ENCODE results near the gene FBXL7. TPM values are rescaled to one million over a fixed set of nuclear protein-coding genes. Genes with fewer than 3 reads are reported as not detected.

Gene FBXL7
- polyA plus RNA-seq, 1 donor (not counting 4 experiments of a cell fraction or from before 2014, with no cell fraction given) = 0.22 TPM

- FAIRE-seq (no peak), DNase-seq (ENCODE audit: low read depth, low spot score) (no peak)
- H3K9me3 ChIP-seq (ENCODE audit: control insufficient read depth, low read depth, low read length) = no peaks in the 10 kb centered on the region
- no peak overlapping the region for H3K9ac ChIP-seq (ENCODE audit: control insufficient read depth, extremely low read depth, insufficient read depth, low read length)
- H4K20me1 ChIP-seq (ENCODE audit: control insufficient read depth, extremely low read depth, insufficient read depth, low read length) = no peaks in the 10 kb centered on the region
- H3K4me2 ChIP-seq (ENCODE audit: control insufficient read depth, extremely low read depth, insufficient read depth, low read depth, low read length) = no peak overlapping the region
- H3K27ac ChIP-seq (ENCODE audit: control insufficient read depth, insufficient read depth, low read length) = no peak overlapping the region
- H3K36me3 ChIP-seq (ENCODE audit: control insufficient read depth in 2 of 2, extremely low read depth in 1 of 2, insufficient read depth in 2 of 2, low read length in 2 of 2) = no peaks in the 10 kb centered on the region
- dilution Hi-C loops (cut with MboI; ENCODE audit: extremely low pct_ligation_motif_present, low sequenced_read_pairs) = no loop called here
- H3K4me3 ChIP-seq (ENCODE audit: control insufficient read depth in 2 of 3, extremely low read depth in 1 of 3, insufficient read depth in 2 of 3, low read depth in 1 of 3, low read length in 3 of 3) = no peak overlapping the region
- no peaks in the 10 kb centered on the region for H3K4me1 ChIP-seq (ENCODE audit: control insufficient read depth, extremely low read depth, insufficient read depth, low read length)
- H3K9me1 ChIP-seq (ENCODE audit: control insufficient read depth, extremely low read depth, insufficient read depth, low read length) = no peaks in the 10 kb centered on the region
- H2AFZ ChIP-seq (ENCODE audit: control insufficient read depth, low read length) = no peak overlapping the region
- no peaks in the 10 kb centered on the region for H3K79me2 ChIP-seq (ENCODE audit: control insufficient read depth, insufficient read depth, low read length)
- H3K27me3 ChIP-seq (ENCODE audit: control insufficient read depth, extremely low read depth, insufficient read depth, low read length) = peaks cover 6% of the 10 kb centered on the region
- no peak for TF ChIP-seq EZH2 (IDR thresholded peaks at IDR 0.05; ENCODE audit: low read length)
- TF ChIP-seq, protein P1, sequence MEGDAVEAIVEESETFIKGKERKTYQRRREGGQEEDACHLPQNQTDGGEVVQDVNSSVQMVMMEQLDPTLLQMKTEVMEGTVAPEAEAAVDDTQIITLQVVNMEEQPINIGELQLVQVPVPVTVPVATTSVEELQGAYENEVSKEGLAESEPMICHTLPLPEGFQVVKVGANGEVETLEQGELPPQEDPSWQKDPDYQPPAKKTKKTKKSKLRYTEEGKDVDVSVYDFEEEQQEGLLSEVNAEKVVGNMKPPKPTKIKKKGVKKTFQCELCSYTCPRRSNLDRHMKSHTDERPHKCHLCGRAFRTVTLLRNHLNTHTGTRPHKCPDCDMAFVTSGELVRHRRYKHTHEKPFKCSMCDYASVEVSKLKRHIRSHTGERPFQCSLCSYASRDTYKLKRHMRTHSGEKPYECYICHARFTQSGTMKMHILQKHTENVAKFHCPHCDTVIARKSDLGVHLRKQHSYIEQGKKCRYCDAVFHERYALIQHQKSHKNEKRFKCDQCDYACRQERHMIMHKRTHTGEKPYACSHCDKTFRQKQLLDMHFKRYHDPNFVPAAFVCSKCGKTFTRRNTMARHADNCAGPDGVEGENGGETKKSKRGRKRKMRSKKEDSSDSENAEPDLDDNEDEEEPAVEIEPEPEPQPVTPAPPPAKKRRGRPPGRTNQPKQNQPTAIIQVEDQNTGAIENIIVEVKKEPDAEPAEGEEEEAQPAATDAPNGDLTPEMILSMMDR (optimal IDR thresholded peaks at IDR 0.05 in 1 of 3, IDR thresholded peaks at IDR 0.05 in 1 of 3, conservative IDR thresholded peaks at IDR 0.05 in 1 of 3; ENCODE audit: extremely low read depth in 1 of 3, insufficient read depth in 2 of 3, low read length in 3 of 3) = no peak
These were observed 5.0 kb upstream of the FBXL7 start for GRCh38 chr5:15495026-15495425.

DNA sequence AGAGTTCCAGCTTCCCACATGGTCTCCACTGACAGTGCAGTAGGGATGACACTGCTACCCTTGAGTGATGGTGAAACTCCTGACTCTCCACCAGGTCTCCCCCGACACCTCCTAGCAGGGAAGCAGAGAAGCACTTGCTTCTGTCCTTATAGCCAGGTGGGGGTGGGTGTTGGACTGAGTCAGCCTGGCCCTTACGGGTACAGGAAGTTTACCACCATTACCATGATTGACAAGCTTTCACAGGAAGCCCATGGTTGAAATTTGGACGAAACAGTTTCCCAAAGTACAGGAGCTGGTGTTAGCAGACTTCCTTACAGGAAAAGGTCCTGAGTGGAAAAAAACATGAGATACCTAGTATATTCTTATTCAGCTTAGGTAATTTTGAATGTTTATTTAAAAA, 3.1 kb upstream of the FBXL7 start:
- H3K9ac ChIP-seq (ENCODE audit: control insufficient read depth, extremely low read depth, insufficient read depth, low read length) = no peak overlapping the region
- H3K36me3 ChIP-seq (ENCODE audit: control insufficient read depth in 2 of 2, extremely low read depth in 1 of 2, insufficient read depth in 2 of 2, low read length in 2 of 2) = no peaks in the 10 kb centered on the region
- H3K4me2 ChIP-seq (ENCODE audit: control insufficient read depth, extremely low read depth, insufficient read depth, low read depth, low read length) = no peak overlapping the region
- FAIRE-seq (no peak), DNase-seq (ENCODE audit: low read depth, low spot score) (no peak)
- TF ChIP-seq EZH2 (IDR thresholded peaks at IDR 0.05; ENCODE audit: low read length) = no peak
- TF ChIP-seq, protein P1 (optimal IDR thresholded peaks at IDR 0.05 in 1 of 3, IDR thresholded peaks at IDR 0.05 in 1 of 3, conservative IDR thresholded peaks at IDR 0.05 in 1 of 3; ENCODE audit: extremely low read depth in 1 of 3, insufficient read depth in 2 of 3, low read length in 3 of 3) = no peak
- no peaks in the 10 kb centered on the region for H3K9me3 ChIP-seq (ENCODE audit: control insufficient read depth, low read depth, low read length)
- H3K27ac ChIP-seq (ENCODE audit: control insufficient read depth, insufficient read depth, low read length) = no peak overlapping the region
- dilution Hi-C loops (cut with MboI; ENCODE audit: extremely low pct_ligation_motif_present, low sequenced_read_pairs) = no loop called here
- no peaks in the 10 kb centered on the region for H3K4me1 ChIP-seq (ENCODE audit: control insufficient read depth, extremely low read depth, insufficient read depth, low read length)
- H2AFZ ChIP-seq (ENCODE audit: control insufficient read depth, low read length) = no peak overlapping the region
- H3K27me3 ChIP-seq (ENCODE audit: control insufficient read depth, extremely low read depth, insufficient read depth, low read length) = peaks cover 22% of the 10 kb centered on the region
- H4K20me1 ChIP-seq (ENCODE audit: control insufficient read depth, extremely low read depth, insufficient read depth, low read length) = no peaks in the 10 kb centered on the region
- H3K9me1 ChIP-seq (ENCODE audit: control insufficient read depth, extremely low read depth, insufficient read depth, low read length) = no peaks in the 10 kb centered on the region
- H3K4me3 ChIP-seq (ENCODE audit: control insufficient read depth in 2 of 3, extremely low read depth in 1 of 3, insufficient read depth in 2 of 3, low read depth in 1 of 3, low read length in 3 of 3) = no peak overlapping the region
- no peaks in the 10 kb centered on the region for H3K79me2 ChIP-seq (ENCODE audit: control insufficient read depth, insufficient read depth, low read length)
